Activated naive CD4-positive, alpha-beta T cell (primary cell): ENCODE data around the gene VIPAS39.

Experiments used
- DNase-seq, 4 experiments: peaks; one replicate each; lab custom pipeline; 2025; lab: John Stamatoyannopoulos, UW

Gene VIPAS39

GRCh38 chr14:77406086-77406485, 51.3 kb downstream of the VIPAS39 start:
- no peak for DNase-seq

- no peak for DNase-seq
Observed at GRCh38 chr14:77403768-77404167, 53.6 kb downstream of the VIPAS39 start.

- no peak for DNase-seq
Observed at GRCh38 chr14:77400216-77400615, 57.2 kb downstream of the VIPAS39 start.

- no peak for DNase-seq
Observed at GRCh38 chr14:77390188-77390587, 67.2 kb downstream of the VIPAS39 start.

- DNase-seq = no peak
Observed at GRCh38 chr14:77378701-77379100, 78.7 kb downstream of the VIPAS39 start.

GRCh38 chr14:77377502-77377844, 79.9 kb downstream of the VIPAS39 start:
- DNase-seq = no peak

GRCh38 chr14:77376771-77377501, 80.5 kb downstream of the VIPAS39 start, which contains the start of the genes SAMD15 and TMED8:
Gene SAMD15, plus strand, starts transcription at chr14:77377379. Its CDS starts 40 bp downstream, at chr14:77377419.
Gene TMED8, minus strand, starts transcription at chr14:77377094. Its CDS starts 41 bp downstream, at chr14:77377053.
- peak; percentile 44 to 78 (median 58) for DNase-seq
